ENCODE data around the gene PHACTR3. TPM values are rescaled to one million over a fixed set of nuclear protein-coding genes. Genes with fewer than 3 reads are reported as not detected.

PHACTR3 gene
- total and polyA plus RNA-seq, 4 donors: 0.14 to 0.42 (median 0.17) TPM

- no peak for DNase-seq (ENCODE audit: low spot score)
- Histone ChIP-seq H3K4me1 (ENCODE audit: control insufficient read depth in 4 of 4, insufficient read depth in 4 of 4, low read length in 3 of 4) (no peaks in the 10 kb centered on the region), H3K9me3 (ENCODE audit: control insufficient read depth in 4 of 4, low read length in 3 of 4) (no peaks in the 10 kb centered on the region), H3K9ac (ENCODE audit: low read depth in 1 of 2, low read length in 2 of 2) (no peak overlapping the region), H3K4me3 (ENCODE audit: low read depth in 1 of 3, low read length in 3 of 3) (no peak overlapping the region), H3K36me3 (ENCODE audit: control insufficient read depth in 4 of 4, insufficient read depth in 3 of 4, low read depth in 1 of 4, low read length in 3 of 4) (no peaks in the 10 kb centered on the region), H3K27ac (ENCODE audit: low read depth in 1 of 2, low read length in 2 of 2) (no peak overlapping the region), H3K27me3 (ENCODE audit: control insufficient read depth in 4 of 4, insufficient read depth in 4 of 4, low read length in 3 of 4) (peaks cover 0 to 9% (median 0%) of the 10 kb centered on the region in 4 donors)
- TF ChIP-seq ATF3 (IDR thresholded peaks at IDR 0.05): no peak
- no peak for TF ChIP-seq CTCF (IDR thresholded peaks at IDR 0.05; ENCODE audit: low read depth, low read length, missing input control)
- no peak for TF ChIP-seq SP1 (IDR thresholded peaks at IDR 0.05)
- no peak for TF ChIP-seq HNF4A (conservative IDR thresholded peaks at IDR 0.05)
- TF ChIP-seq NR2F2 (IDR thresholded peaks at IDR 0.05): no peak
- WGBS: 68% methylated on average over 3 of the region's 3 CpGs
Measured at GRCh38 chr20:59646487-59646886, 42.1 kb downstream of the PHACTR3 start.

GRCh38 chr20:59647271-59647670, 42.9 kb downstream of the PHACTR3 start:
- peak; percentile 3 for DNase-seq (ENCODE audit: low spot score)
- TF ChIP-seq TAF1 (conservative IDR thresholded peaks at IDR 0.05) (no peak), ZBTB33 (IDR thresholded peaks at IDR 0.05) (no peak), RAD21 (IDR thresholded peaks at IDR 0.05) (no peak), JUND (IDR thresholded peaks at IDR 0.05) (no peak), SP1 (IDR thresholded peaks at IDR 0.05) (no peak)
- Histone ChIP-seq H3K4me3 (ENCODE audit: low read depth in 1 of 3, low read length in 3 of 3) (no peak overlapping the region), H3K9me3 (ENCODE audit: control insufficient read depth in 4 of 4, low read length in 3 of 4) (no peaks in the 10 kb centered on the region), H3K27ac (ENCODE audit: low read depth in 1 of 2, low read length in 2 of 2) (no peak overlapping the region), H3K9ac (ENCODE audit: low read depth in 1 of 2, low read length in 2 of 2) (no peak overlapping the region), H3K4me1 (ENCODE audit: control insufficient read depth in 4 of 4, insufficient read depth in 4 of 4, low read length in 3 of 4) (no peaks in the 10 kb centered on the region), H3K27me3 (ENCODE audit: control insufficient read depth in 4 of 4, insufficient read depth in 4 of 4, low read length in 3 of 4) (peaks cover 0 to 9% (median 0%) of the 10 kb centered on the region in 4 donors), H3K36me3 (ENCODE audit: control insufficient read depth in 4 of 4, insufficient read depth in 3 of 4, low read depth in 1 of 4, low read length in 3 of 4) (no peaks in the 10 kb centered on the region)

- Histone ChIP-seq H3K36me3 (ENCODE audit: control insufficient read depth in 4 of 4, insufficient read depth in 3 of 4, low read depth in 1 of 4, low read length in 3 of 4) (no peaks in the 10 kb centered on the region), H3K9ac (ENCODE audit: low read depth in 1 of 2, low read length in 2 of 2) (no peak overlapping the region), H3K4me3 (ENCODE audit: low read depth in 1 of 3, low read length in 3 of 3) (no peak overlapping the region), H3K27ac (ENCODE audit: low read depth in 1 of 2, low read length in 2 of 2) (no peak overlapping the region), H3K4me1 (ENCODE audit: control insufficient read depth in 4 of 4, insufficient read depth in 4 of 4, low read length in 3 of 4) (no peaks in the 10 kb centered on the region), H3K9me3 (ENCODE audit: control insufficient read depth in 4 of 4, low read length in 3 of 4) (no peaks in the 10 kb centered on the region), H3K27me3 (ENCODE audit: control insufficient read depth in 4 of 4, insufficient read depth in 4 of 4, low read length in 3 of 4) (peaks cover 0 to 9% (median 0%) of the 10 kb centered on the region in 4 donors)
- WGBS: 62% methylated on average over 7 of the region's 7 CpGs
- peak; percentile 12 for DNase-seq (ENCODE audit: low spot score)
- TF ChIP-seq ATF3 (IDR thresholded peaks at IDR 0.05) (no peak), GABPA (IDR thresholded peaks at IDR 0.05 in 1 of 2, conservative IDR thresholded peaks at IDR 0.05 in 1 of 2) (no peak), YY1 (IDR thresholded peaks at IDR 0.05) (no peak), REST (IDR thresholded peaks at IDR 0.05) (no peak), HNF4A (conservative IDR thresholded peaks at IDR 0.05) (no peak), HNF4G (IDR thresholded peaks at IDR 0.05) (no peak), TAF1 (conservative IDR thresholded peaks at IDR 0.05) (no peak), SP1 (IDR thresholded peaks at IDR 0.05) (no peak), JUND (IDR thresholded peaks at IDR 0.05) (no peak), FOXA2 (IDR thresholded peaks at IDR 0.05) (no peak), EGR1 (IDR thresholded peaks at IDR 0.05; ENCODE audit: low read depth in 2 of 2) (no peak), RAD21 (IDR thresholded peaks at IDR 0.05) (no peak), FOXA1 (IDR thresholded peaks at IDR 0.05) (no peak), ZBTB33 (IDR thresholded peaks at IDR 0.05) (no peak)
Measured at GRCh38 chr20:59648466-59649070, 44.2 kb downstream of the PHACTR3 start.

Measured in liver (tissue), 9 donors.